Astrocyte (in vitro differentiated cells and primary cell): ENCODE results near the gene GRAMD1B. TPM values are rescaled to one million over a fixed set of nuclear protein-coding genes. Genes with fewer than 3 reads are reported as not detected.

Source experiments
- DNase-seq: peaks from one replicate; pipeline ENCODE4 v3.0.0-alpha.2; 2010; ENCODE audit warnings: low read depth
- FAIRE-seq: peaks from 2 replicates; lab custom pipeline; 2011; peaks lifted over from hg19 to GRCh38; lab: Jason Lieb, UNC
- H2AFZ ChIP-seq: 2 replicates; pipeline ENCODE4 v1.6.0; 2012; ENCODE audit warnings: low read depth, low read length, inconsistent platforms
- H3K27ac ChIP-seq: 2 replicates; pipeline ENCODE4 v1.5.1; 2011; ENCODE audit warnings: low read depth, low read length, inconsistent platforms
- H3K27me3 ChIP-seq: 2 replicates; pipeline ENCODE4 v1.6.0; 2011; ENCODE audit warnings: low read length, inconsistent platforms; ENCODE audit not compliant: insufficient read depth
- H3K36me3 ChIP-seq: 2 replicates; pipeline ENCODE4 v1.5.1; 2011; ENCODE audit warnings: low read length, inconsistent platforms; ENCODE audit not compliant: insufficient read depth
- H3K4me1 ChIP-seq: 2 replicates; pipeline ENCODE4 v1.5.1; 2011; ENCODE audit warnings: low read length, inconsistent platforms; ENCODE audit not compliant: insufficient read depth
- H3K4me2 ChIP-seq: 2 replicates; pipeline ENCODE4 v1.6.0; 2012; ENCODE audit warnings: low read length, inconsistent platforms
- H3K4me3 ChIP-seq: 2 replicates; pipeline ENCODE4 v1.5.1; 2011; ENCODE audit warnings: low read depth, mild to moderate bottlenecking, low read length, inconsistent platforms; ENCODE audit not compliant: insufficient read depth
- H3K79me2 ChIP-seq: 2 replicates; pipeline ENCODE4 v1.6.0; 2012; ENCODE audit warnings: mild to moderate bottlenecking, low read length, inconsistent platforms; ENCODE audit not compliant: insufficient read depth
- H3K9ac ChIP-seq: 2 replicates; pipeline ENCODE4 v1.6.0; 2012; ENCODE audit warnings: mild to moderate bottlenecking, low read length, inconsistent platforms
- H3K9me3 ChIP-seq: 2 replicates; pipeline ENCODE4 v1.5.1; 2012; ENCODE audit warnings: low read depth, mild to moderate bottlenecking, low read length, inconsistent platforms; ENCODE audit not compliant: insufficient read depth
- H4K20me1 ChIP-seq: 2 replicates; pipeline ENCODE4 v1.6.0; 2012; ENCODE audit warnings: low read length, inconsistent platforms; ENCODE audit not compliant: insufficient read depth
- H3K27ac Mint-ChIP-seq: one replicate; pipeline ENCODE4 v1.8.0; 2021; ENCODE audit warnings: mild to moderate bottlenecking, mixed read lengths; ENCODE audit not compliant: unreplicated experiment
- H3K27me3 Mint-ChIP-seq: one replicate; pipeline ENCODE4 v1.8.0; 2021; ENCODE audit warnings: low read depth, mixed read lengths; ENCODE audit not compliant: unreplicated experiment
- H3K36me3 Mint-ChIP-seq: one replicate; pipeline ENCODE4 v1.8.0; 2021; ENCODE audit warnings: low read depth, mixed read lengths; ENCODE audit not compliant: unreplicated experiment
- H3K4me1 Mint-ChIP-seq: one replicate; pipeline ENCODE4 v1.8.0; 2021; ENCODE audit warnings: low read depth, mixed read lengths; ENCODE audit not compliant: unreplicated experiment
- H3K4me3 Mint-ChIP-seq: one replicate; pipeline ENCODE4 v1.8.0; 2021; ENCODE audit warnings: mild to moderate bottlenecking, moderate library complexity, mixed read lengths; ENCODE audit not compliant: unreplicated experiment
- H3K9me3 Mint-ChIP-seq: one replicate; pipeline ENCODE4 v1.8.0; 2021; ENCODE audit warnings: mild to moderate bottlenecking, mixed read lengths; ENCODE audit not compliant: unreplicated experiment
- EZH2 ChIP-seq: IDR thresholded peaks from 2 replicates; pipeline ENCODE4 v1.6.1; 2012; ENCODE audit warnings: mild to moderate bottlenecking, low read length, inconsistent platforms; ENCODE audit not compliant: insufficient read depth
- total RNA-seq: library from RNA; stranded (reverse); gene quantifications from 2 replicates; pipeline ENCODE4 v1.2.1, GENCODE V29; 2021
- TF ChIP-seq, protein P1 (sequence below): IDR thresholded peaks from 2 replicates; pipeline ENCODE4 v1.5.1; 2011; ENCODE audit warnings: low read depth, mild to moderate bottlenecking, inconsistent platforms, low read length, moderate library complexity; ENCODE audit not compliant: insufficient read depth

Gene GRAMD1B
- total RNA-seq, 1 donor from 2014 or later, result 6.5 TPM

DNA sequence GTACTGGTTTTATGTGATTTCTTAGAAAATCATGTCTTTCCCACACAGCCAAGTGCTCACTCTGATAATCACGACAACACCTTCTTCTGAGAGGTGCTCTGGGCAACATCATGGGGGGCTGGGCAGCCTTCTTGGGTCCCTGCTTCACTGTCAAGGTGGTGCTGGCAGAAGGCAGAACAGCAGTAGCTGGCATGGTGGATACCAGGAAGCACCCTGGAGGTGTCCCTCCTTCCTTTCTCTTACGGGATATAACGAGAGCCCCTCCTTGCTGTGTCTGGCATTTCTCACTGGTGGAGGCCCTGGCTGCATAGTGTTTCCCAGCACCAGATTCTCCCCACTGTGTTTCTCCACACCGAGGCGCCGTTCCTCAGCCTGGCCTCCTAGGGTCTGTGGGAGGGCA lies 163.5 kb downstream of the GRAMD1B start:
- no peak for DNase-seq
- H3K27me3 Mint-ChIP-seq, result peaks cover 1% of the 10 kb centered on the region
- H3K27ac ChIP-seq, result no peak overlapping the region

GRCh38 chr11:123594188-123594901 lies 164.3 kb downstream of the GRAMD1B start:
- Histone ChIP-seq H3K79me2 (no peaks in the 10 kb centered on the region), H2AFZ (no peak overlapping the region), H3K9ac (no peak overlapping the region), H3K4me1 (peaks cover 12% of the 10 kb centered on the region), H3K9me3 (no peaks in the 10 kb centered on the region), H3K4me3 (no peak overlapping the region), H3K36me3 (no peaks in the 10 kb centered on the region), H4K20me1 (no peaks in the 10 kb centered on the region), H3K27ac (no peak overlapping the region), H3K27me3 (no peaks in the 10 kb centered on the region), H3K4me2 (no peak overlapping the region)
- FAIRE-seq (no peak), DNase-seq (peak; percentile 14)
- Mint-ChIP-seq H3K4me1 (peaks cover 13% of the 10 kb centered on the region), H3K4me3 (no peak overlapping the region), H3K27ac (peak overlapping the region; percentile 8), H3K36me3 (peaks cover 14% of the 10 kb centered on the region), H3K9me3 (no peaks in the 10 kb centered on the region), H3K27me3 (no peaks in the 10 kb centered on the region)
- TF ChIP-seq EZH2, result no peak
- TF ChIP-seq, protein P1, sequence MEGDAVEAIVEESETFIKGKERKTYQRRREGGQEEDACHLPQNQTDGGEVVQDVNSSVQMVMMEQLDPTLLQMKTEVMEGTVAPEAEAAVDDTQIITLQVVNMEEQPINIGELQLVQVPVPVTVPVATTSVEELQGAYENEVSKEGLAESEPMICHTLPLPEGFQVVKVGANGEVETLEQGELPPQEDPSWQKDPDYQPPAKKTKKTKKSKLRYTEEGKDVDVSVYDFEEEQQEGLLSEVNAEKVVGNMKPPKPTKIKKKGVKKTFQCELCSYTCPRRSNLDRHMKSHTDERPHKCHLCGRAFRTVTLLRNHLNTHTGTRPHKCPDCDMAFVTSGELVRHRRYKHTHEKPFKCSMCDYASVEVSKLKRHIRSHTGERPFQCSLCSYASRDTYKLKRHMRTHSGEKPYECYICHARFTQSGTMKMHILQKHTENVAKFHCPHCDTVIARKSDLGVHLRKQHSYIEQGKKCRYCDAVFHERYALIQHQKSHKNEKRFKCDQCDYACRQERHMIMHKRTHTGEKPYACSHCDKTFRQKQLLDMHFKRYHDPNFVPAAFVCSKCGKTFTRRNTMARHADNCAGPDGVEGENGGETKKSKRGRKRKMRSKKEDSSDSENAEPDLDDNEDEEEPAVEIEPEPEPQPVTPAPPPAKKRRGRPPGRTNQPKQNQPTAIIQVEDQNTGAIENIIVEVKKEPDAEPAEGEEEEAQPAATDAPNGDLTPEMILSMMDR, result no peak

More for the DNA sequence above, 163.5 kb downstream of the GRAMD1B start:
- Histone ChIP-seq H3K4me2 (no peak overlapping the region), H3K4me1 (peaks cover 12% of the 10 kb centered on the region), H3K27me3 (no peaks in the 10 kb centered on the region), H3K36me3 (no peaks in the 10 kb centered on the region), H3K9ac (no peak overlapping the region), H3K79me2 (no peaks in the 10 kb centered on the region), H3K4me3 (no peak overlapping the region), H3K9me3 (no peaks in the 10 kb centered on the region), H4K20me1 (no peaks in the 10 kb centered on the region), H2AFZ (no peak overlapping the region)
- FAIRE-seq, result no peak
- no peak overlapping the region for H3K27ac Mint-ChIP-seq
- peaks cover 8% of the 10 kb centered on the region for H3K36me3 Mint-ChIP-seq
- TF ChIP-seq, protein P1, result no peak
- TF ChIP-seq EZH2, result no peak
- H3K4me3 Mint-ChIP-seq, result no peak overlapping the region
- peaks cover 13% of the 10 kb centered on the region for H3K4me1 Mint-ChIP-seq
- no peaks in the 10 kb centered on the region for H3K9me3 Mint-ChIP-seq

GRCh38 chr11:123594921-123595320 lies 164.9 kb downstream of the GRAMD1B start:
- Histone ChIP-seq H3K4me3 (no peak overlapping the region), H3K27me3 (no peaks in the 10 kb centered on the region), H3K27ac (no peak overlapping the region), H3K4me2 (no peak overlapping the region), H3K4me1 (peaks cover 10% of the 10 kb centered on the region), H3K36me3 (no peaks in the 10 kb centered on the region), H2AFZ (no peak overlapping the region), H4K20me1 (no peaks in the 10 kb centered on the region), H3K9me3 (no peaks in the 10 kb centered on the region), H3K79me2 (no peaks in the 10 kb centered on the region), H3K9ac (no peak overlapping the region)
- no peak overlapping the region for H3K27ac Mint-ChIP-seq
- DNase-seq (no peak), FAIRE-seq (no peak)
- H3K4me3 Mint-ChIP-seq, result no peak overlapping the region
- no peak for TF ChIP-seq EZH2
- TF ChIP-seq, protein P1, result no peak
- peaks cover 12% of the 10 kb centered on the region for H3K4me1 Mint-ChIP-seq
- H3K27me3 Mint-ChIP-seq, result no peaks in the 10 kb centered on the region
- H3K9me3 Mint-ChIP-seq, result no peaks in the 10 kb centered on the region
- peaks cover 14% of the 10 kb centered on the region for H3K36me3 Mint-ChIP-seq
